ENCODE results near the gene IFNAR1. TPM values are rescaled to one million over a fixed set of nuclear protein-coding genes. Genes with fewer than 3 reads are reported as not detected.

Gene IFNAR1
- total RNA-seq, 1 experiment from 2014 or later = 3.4 TPM

GRCh38 chr21:33391656-33392055 lies 66.9 kb downstream of the IFNAR1 start:
- no peak for DNase-seq (ENCODE audit: low spot score)
- in situ Hi-C loops (cut with HindIII; ENCODE audit: low sequenced_read_pairs) = no loop called here

- in situ Hi-C loops (cut with HindIII; ENCODE audit: low sequenced_read_pairs) = no loop called here
- DNase-seq (ENCODE audit: low spot score) = no peak
These were observed 67.7 kb downstream of the IFNAR1 start for GRCh38 chr21:33392284-33392985.

DNA sequence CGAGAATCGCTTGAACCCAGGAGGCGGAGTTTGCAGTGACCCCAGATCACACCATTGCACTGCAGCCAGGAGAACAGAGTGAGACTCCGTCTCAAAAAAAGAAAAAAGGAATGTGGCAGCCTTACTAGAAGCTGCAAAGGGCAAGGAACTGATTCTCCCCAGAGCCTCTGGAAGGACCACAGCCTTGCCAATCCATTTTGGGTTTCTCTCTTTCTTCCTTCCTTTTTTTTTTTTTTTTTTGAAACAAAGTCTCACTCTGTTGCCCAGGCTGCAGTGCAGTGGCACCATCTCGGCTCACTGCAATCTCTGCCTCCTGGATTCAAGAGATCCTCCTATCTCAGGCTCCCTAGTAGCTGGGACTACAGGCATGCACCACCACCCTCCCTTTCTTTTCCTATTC lies 68.6 kb downstream of the IFNAR1 start:
- DNase-seq (ENCODE audit: low spot score) = no peak
- in situ Hi-C loops (cut with HindIII; ENCODE audit: low sequenced_read_pairs) = no loop called here

GRCh38 chr21:33394260-33394659 lies 69.5 kb downstream of the IFNAR1 start:
- in situ Hi-C loops (cut with HindIII; ENCODE audit: low sequenced_read_pairs) = no loop called here
- no peak for DNase-seq (ENCODE audit: low spot score)

- in situ Hi-C loops (cut with HindIII; ENCODE audit: low sequenced_read_pairs) = no loop called here
These were observed 71.1 kb downstream of the IFNAR1 start for GRCh38 chr21:33395891-33396331.

GRCh38 chr21:33396436-33396835 lies 71.7 kb downstream of the IFNAR1 start:
- DNase-seq (ENCODE audit: low spot score) = no peak
- in situ Hi-C loops (cut with HindIII; ENCODE audit: low sequenced_read_pairs) = no loop called here

More at GRCh38 chr21:33395891-33396331, 71.1 kb downstream of the IFNAR1 start:
- DNase-seq (ENCODE audit: low spot score) = no peak

GRCh38 chr21:33396951-33397350 lies 72.2 kb downstream of the IFNAR1 start:
- in situ Hi-C loops (cut with HindIII; ENCODE audit: low sequenced_read_pairs) = no loop called here
- DNase-seq (ENCODE audit: low spot score) = no peak

- DNase-seq (ENCODE audit: low spot score) = no peak
These were observed 72.9 kb downstream of the IFNAR1 start for GRCh38 chr21:33397717-33398116.

GRCh38 chr21:33398361-33398760 lies 73.6 kb downstream of the IFNAR1 start:
- no peak for DNase-seq (ENCODE audit: low spot score)
- in situ Hi-C loops (cut with HindIII; ENCODE audit: low sequenced_read_pairs) = no loop called here

More at GRCh38 chr21:33397717-33398116, 72.9 kb downstream of the IFNAR1 start:
- in situ Hi-C loops (cut with HindIII; ENCODE audit: low sequenced_read_pairs) = no loop called here

- in situ Hi-C loops (cut with HindIII; ENCODE audit: low sequenced_read_pairs) = no loop called here
- DNase-seq (ENCODE audit: low spot score) = peak; percentile 33
These were observed 76.8 kb downstream of the IFNAR1 start for GRCh38 chr21:33401630-33401992.

DNA sequence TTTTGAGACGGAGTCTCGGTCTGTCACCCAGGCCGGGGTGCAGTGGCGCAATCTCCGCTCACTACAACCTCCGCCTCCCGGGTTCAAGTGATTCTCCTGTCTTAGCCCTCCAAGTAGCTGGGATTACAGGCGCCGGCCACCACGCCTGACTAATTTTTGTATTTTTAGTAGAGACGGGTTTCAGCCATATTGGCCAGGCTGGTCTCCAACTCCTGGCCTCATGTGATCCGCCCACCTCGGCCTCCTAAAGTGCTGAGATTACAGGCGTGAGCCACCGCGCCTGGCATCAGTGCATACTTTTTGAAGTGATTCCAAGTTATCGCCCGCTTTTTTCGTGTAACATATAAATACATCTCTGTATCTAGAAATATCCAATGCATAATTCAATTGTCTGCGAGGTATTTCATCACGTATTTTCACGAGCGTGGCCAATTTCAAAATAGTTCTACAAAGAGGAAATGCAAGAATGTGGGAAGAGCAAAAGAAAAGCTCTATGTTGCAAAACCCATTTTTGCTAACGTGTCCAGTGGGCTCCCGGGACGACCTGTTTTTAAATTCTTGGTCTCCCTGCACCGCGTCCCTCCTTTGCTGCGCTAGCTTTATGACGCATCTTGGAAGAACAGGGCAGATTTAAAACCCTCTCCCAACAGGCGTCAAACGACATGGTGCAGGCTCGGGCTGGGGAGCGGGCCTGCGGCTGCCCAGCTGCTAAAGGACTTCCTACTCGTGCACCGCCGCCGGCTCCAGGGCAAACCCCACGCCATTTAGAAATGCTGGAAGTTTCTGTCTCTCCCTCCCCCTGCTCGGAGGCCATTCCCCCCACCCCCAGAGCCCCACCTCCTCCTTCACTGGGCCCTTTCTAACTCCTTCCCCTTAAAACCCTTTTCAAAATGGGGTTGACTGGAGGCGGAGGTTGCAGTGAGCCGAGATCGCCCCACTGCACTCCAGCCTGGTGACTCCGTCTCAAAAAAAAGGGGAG lies 77.5 kb downstream of the IFNAR1 start:
- in situ Hi-C loops (cut with HindIII; ENCODE audit: low sequenced_read_pairs) = no loop called here
- peak; percentile 59 for DNase-seq (ENCODE audit: low spot score)

- in situ Hi-C loops (cut with HindIII; ENCODE audit: low sequenced_read_pairs) = no loop called here
These were observed 78.5 kb downstream of the IFNAR1 start, which contains the start of gene IFNGR2 for GRCh38 chr21:33403128-33403785. IFNGR2 (plus strand) TSS chr21:33403413; CDS start chr21:33403544, 131 bp downstream.

GRCh38 chr21:33403786-33404585 lies 79.2 kb downstream of the IFNAR1 start:
- DNase-seq (ENCODE audit: low spot score) = peak; percentile 66
- in situ Hi-C loops (cut with HindIII; ENCODE audit: low sequenced_read_pairs) = no loop called here

More at GRCh38 chr21:33403128-33403785, 78.5 kb downstream of the IFNAR1 start, which contains the start of gene IFNGR2:
- DNase-seq (ENCODE audit: low spot score) = no peak

DNA sequence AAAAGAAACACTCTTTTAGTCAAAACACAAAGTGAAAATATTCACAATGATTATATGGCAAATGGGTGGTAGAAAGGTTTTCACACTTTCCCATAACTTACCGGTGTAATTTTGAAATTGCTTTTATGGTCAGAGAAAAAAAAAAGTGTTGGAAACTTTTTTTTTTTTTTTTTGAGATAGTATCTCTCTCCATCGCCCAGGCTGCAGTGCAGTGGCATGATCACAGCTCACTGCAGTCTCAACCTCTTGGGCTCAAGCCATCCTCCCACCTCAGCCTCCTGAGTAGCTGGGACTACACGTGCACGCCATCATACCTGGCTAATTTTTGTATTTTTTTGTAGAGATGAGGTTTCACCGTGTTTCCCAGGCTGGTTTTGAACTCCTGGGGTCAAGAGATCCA lies 81.7 kb downstream of the IFNAR1 start:
- in situ Hi-C loops (cut with HindIII; ENCODE audit: low sequenced_read_pairs) = no loop called here

More for the DNA sequence above, 81.7 kb downstream of the IFNAR1 start:
- DNase-seq (ENCODE audit: low spot score) = no peak

Other genes with a start within 250 kb of the IFNAR1 start
- 3.3 and 6.8 TPM in 2 replicates for gene IFNAR2, start 95.0 kb upstream of the IFNAR1 start, total RNA-seq (2014; rRNA removed; shearing (Covaris generic))
- 16.6 and 16.7 TPM in 2 replicates for gene IL10RB, start 58.6 kb upstream of the IFNAR1 start, total RNA-seq (2014; rRNA removed; shearing (Covaris generic))
- 61.2 and 66.8 TPM in 2 replicates for gene IFNGR2, start 78.4 kb downstream of the IFNAR1 start, total RNA-seq (2014; rRNA removed; shearing (Covaris generic))
- gene TMEM50B, start 155.0 kb downstream of the IFNAR1 start, total RNA-seq (2014; rRNA removed; shearing (Covaris generic)) = 24.6 and 28.0 TPM in 2 replicates
- 0.49 and 3.8 TPM in 2 replicates for gene DNAJC28, start 166.7 kb downstream of the IFNAR1 start, total RNA-seq (2014; rRNA removed; shearing (Covaris generic))
- 39.0 and 106 TPM in 2 replicates for gene GART, start 217.1 kb downstream of the IFNAR1 start, total RNA-seq (2014; rRNA removed; shearing (Covaris generic))
- gene SON, start 218.1 kb downstream of the IFNAR1 start, total RNA-seq (2014; rRNA removed; shearing (Covaris generic)) = 90.8 and 253 TPM in 2 replicates